MCF 10A (cell line): Measurements from ENCODE around the gene TEKT3. TPM values are rescaled to one million over a fixed set of nuclear protein-coding genes. Genes with fewer than 3 reads are reported as not detected.

Source experiments
- BruUV-seq: library from RNA; stranded (reverse); fragments of 400-500 nt; replicated peaks from 2 replicates; lab custom pipeline; 2021; lab: Mats Ljungman, UMichigan
- CTCF ChIA-PET: fragments of 300-600 bp; sonication (Branson Sonifier 250); formaldehyde crosslinking; extraction: SDS; loops from one replicate; lab custom pipeline; 2021; ENCODE audit warnings: antibody characterized with exemption, inconsistent platforms; lab: Yijun Ruan, JAX
- POLR2A ChIA-PET: fragments of 300-600, 350-650 bp; sonication (Branson Sonifier 250); formaldehyde crosslinking; extraction: SDS; loops from one replicate; lab custom pipeline; 2020; ENCODE audit warnings: antibody characterized with exemption, inconsistent platforms; lab: Yijun Ruan, JAX
- DNase-seq: peaks from one replicate; pipeline ENCODE4 v3.0.0-alpha.2; 2018; ENCODE audit not compliant: unreplicated experiment
- H3K27ac Mint-ChIP-seq: one replicate; pipeline ENCODE4 v1.8.0; 2022; ENCODE audit warnings: mild to moderate bottlenecking, low read depth, mixed read lengths; ENCODE audit not compliant: unreplicated experiment
- H3K27me3 Mint-ChIP-seq: one replicate; pipeline ENCODE4 v1.8.0; 2022; ENCODE audit warnings: mixed read lengths; ENCODE audit not compliant: insufficient read depth, unreplicated experiment
- H3K36me3 Mint-ChIP-seq: one replicate; pipeline ENCODE4 v1.8.0; 2022; ENCODE audit warnings: mild to moderate bottlenecking, moderate library complexity, mixed read lengths; ENCODE audit not compliant: insufficient read depth, unreplicated experiment
- H3K4me1 Mint-ChIP-seq: one replicate; pipeline ENCODE4 v1.8.0; 2022; ENCODE audit warnings: mixed read lengths; ENCODE audit not compliant: insufficient read depth, unreplicated experiment
- H3K4me3 Mint-ChIP-seq: one replicate; pipeline ENCODE4 v1.8.0; 2022; ENCODE audit warnings: mild to moderate bottlenecking, moderate library complexity, mixed read lengths; ENCODE audit not compliant: unreplicated experiment
- H3K9me3 Mint-ChIP-seq: one replicate; pipeline ENCODE4 v1.8.0; 2022; ENCODE audit warnings: mixed read lengths; ENCODE audit not compliant: unreplicated experiment
- CTCF ChIP-seq: fragments of 200-600 bp; IDR thresholded peaks from one replicate; pipeline ENCODE4 v1.8.0; 2022; ENCODE audit warnings: antibody characterized with exemption, mild to moderate bottlenecking; ENCODE audit not compliant: unreplicated experiment
- intact Hi-C: fragments of 100-400 bp; cut with micrococcal nuclease; formaldehyde crosslinking; loops from 2 replicates; pipeline ENCODE4 v1.14.1; 2022
- total RNA-seq: library from RNA; stranded (reverse); gene quantifications from 2 replicates; pipeline ENCODE4 v1.2.3, GENCODE V29; 2022

Gene TEKT3
- total RNA-seq, 1 experiment from 2014 or later: not detected

- Mint-ChIP-seq H3K27ac (no peak overlapping the region), H3K27me3 (peaks cover 39% of the 10 kb centered on the region), H3K4me1 (peaks cover 9% of the 10 kb centered on the region), H3K36me3 (no peaks in the 10 kb centered on the region), H3K4me3 (no peak overlapping the region), H3K9me3 (no peaks in the 10 kb centered on the region)
- DNase-seq: no peak
- ChIA-PET POLR2A (no interaction called here), CTCF (no interaction called here)
- TF ChIP-seq CTCF: no peak
- intact Hi-C loops: no loop called here
- no TSS peak for BruUV-seq
Observed at GRCh38 chr17:15354256-15354655, 12.9 kb upstream of the TEKT3 start.

GRCh38 chr17:15351925-15352324 is 10.5 kb upstream of the TEKT3 start:
- TF ChIP-seq CTCF: no peak
- no peak overlapping the region for H3K27ac Mint-ChIP-seq
- CTCF ChIA-PET: interaction anchor here (0.7 kb wide), 1 partner anchor 59 kb away, joined by 3 read pairs; no protein-coding TSS in a partner anchor
- peak; percentile 89 for DNase-seq
- intact Hi-C loops: no loop called here
- no TSS peak for BruUV-seq
- H3K36me3 Mint-ChIP-seq: no peaks in the 10 kb centered on the region
- POLR2A ChIA-PET: interaction anchor here (0.6 to 1.4 kb wide), 7 partner anchors 12 to 1341 kb away, joined by 3 to 5 read pairs (median 3); no protein-coding TSS in a partner anchor
- no peak overlapping the region for H3K4me3 Mint-ChIP-seq
- H3K4me1 Mint-ChIP-seq: peaks cover 18% of the 10 kb centered on the region
- H3K27me3 Mint-ChIP-seq: peaks cover 26% of the 10 kb centered on the region
- no peaks in the 10 kb centered on the region for H3K9me3 Mint-ChIP-seq

GRCh38 chr17:15351478-15351840 is 10.1 kb upstream of the TEKT3 start:
- Mint-ChIP-seq H3K36me3 (no peaks in the 10 kb centered on the region), H3K9me3 (no peaks in the 10 kb centered on the region), H3K27me3 (peaks cover 21% of the 10 kb centered on the region), H3K27ac (no peak overlapping the region), H3K4me1 (peaks cover 18% of the 10 kb centered on the region), H3K4me3 (no peak overlapping the region)
- no peak for DNase-seq
- ChIA-PET CTCF (interaction anchor here (0.7 kb wide), 1 partner anchor 59 kb away, joined by 3 read pairs; no protein-coding TSS in a partner anchor), POLR2A (interaction anchor here (0.7 to 1.4 kb wide), 6 partner anchors 12 to 1340 kb away, joined by 3 to 5 read pairs (median 3); no protein-coding TSS in a partner anchor)
- no TSS peak for BruUV-seq
- TF ChIP-seq CTCF: no peak
- intact Hi-C loops: no loop called here

GRCh38 chr17:15350777-15351477 is 9.5 kb upstream of the TEKT3 start:
- CTCF ChIA-PET: no interaction called here
- H3K4me3 Mint-ChIP-seq: no peak overlapping the region
- no peaks in the 10 kb centered on the region for H3K9me3 Mint-ChIP-seq
- no peak overlapping the region for H3K27ac Mint-ChIP-seq
- peaks cover 16% of the 10 kb centered on the region for H3K27me3 Mint-ChIP-seq
- intact Hi-C loops: no loop called here
- POLR2A ChIA-PET: interaction anchor here (0.7 to 1.4 kb wide), 4 partner anchors 11 to 114 kb away, joined by 3 to 5 read pairs (median 4); no protein-coding TSS in a partner anchor
- no TSS peak for BruUV-seq
- peaks cover 18% of the 10 kb centered on the region for H3K4me1 Mint-ChIP-seq
- no peaks in the 10 kb centered on the region for H3K36me3 Mint-ChIP-seq
- TF ChIP-seq CTCF: no peak
- DNase-seq: no peak
